Stimulated activated CD4-positive, alpha-beta T cell treated with anti-CD3 and anti-CD28 coated beads, Interleukin-4, amount 100 ng/mL, for 48 hours (primary cell): ENCODE data around the gene CCDC146.
"Not testable (repeated sequence)": the region's sequence is repeated elsewhere in the genome, so short reads cannot be mapped to it uniquely, and the experiment has no call there.

Source experiments
- DNase-seq, 2 donors: peaks; one replicate each; pipeline ENCODE4 v3.0.0-alpha.2; 2020; ENCODE audit warnings: low read depth in 2 of 2

CCDC146 gene

DNA sequence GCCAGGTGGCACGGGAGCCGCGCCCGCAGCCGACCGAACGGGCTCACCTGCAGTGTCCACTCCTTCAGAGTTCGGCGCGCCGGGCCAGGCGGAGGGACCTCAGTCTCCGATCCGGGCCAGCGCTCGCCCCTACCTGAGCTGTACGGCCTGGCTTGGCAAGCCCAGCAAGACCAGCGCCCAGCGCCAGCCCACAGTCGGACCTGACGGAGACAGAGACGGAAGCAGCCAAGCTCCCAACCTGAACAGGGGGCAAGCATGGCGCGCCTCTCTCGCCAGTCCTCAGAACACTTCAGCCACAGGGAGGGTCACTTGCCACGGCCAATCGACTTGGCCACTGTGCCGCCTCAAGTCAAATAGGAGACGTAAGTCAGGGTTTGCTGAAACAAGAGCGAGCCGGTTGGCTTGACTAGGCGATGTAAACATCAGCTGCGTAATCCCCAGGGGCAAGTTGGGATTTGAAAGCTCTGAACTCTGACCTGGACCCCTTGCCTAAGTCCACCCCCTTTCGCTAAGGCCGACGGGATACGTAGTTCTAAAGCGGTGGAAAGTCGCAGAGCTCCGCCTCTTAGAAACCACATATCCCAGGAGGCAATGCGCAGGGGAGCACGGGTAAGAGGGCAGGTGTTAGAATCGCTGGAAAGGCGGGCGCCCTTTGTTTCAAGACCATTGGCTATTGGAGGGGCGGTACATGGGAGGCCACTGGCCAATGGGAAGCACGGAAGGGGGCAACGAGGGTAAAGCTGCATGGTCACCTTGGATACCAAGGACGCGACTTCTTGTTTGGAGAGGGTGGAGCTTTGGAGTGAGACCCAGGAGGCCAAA lies at the start of gene CCDC146:
Gene CCDC146 (plus strand): TSS at position 756 of the 822 bp plus-strand sequence. CDS start 45,054 bp downstream, outside the sequence.
- peak; percentile 86 to 92 for DNase-seq

DNA sequence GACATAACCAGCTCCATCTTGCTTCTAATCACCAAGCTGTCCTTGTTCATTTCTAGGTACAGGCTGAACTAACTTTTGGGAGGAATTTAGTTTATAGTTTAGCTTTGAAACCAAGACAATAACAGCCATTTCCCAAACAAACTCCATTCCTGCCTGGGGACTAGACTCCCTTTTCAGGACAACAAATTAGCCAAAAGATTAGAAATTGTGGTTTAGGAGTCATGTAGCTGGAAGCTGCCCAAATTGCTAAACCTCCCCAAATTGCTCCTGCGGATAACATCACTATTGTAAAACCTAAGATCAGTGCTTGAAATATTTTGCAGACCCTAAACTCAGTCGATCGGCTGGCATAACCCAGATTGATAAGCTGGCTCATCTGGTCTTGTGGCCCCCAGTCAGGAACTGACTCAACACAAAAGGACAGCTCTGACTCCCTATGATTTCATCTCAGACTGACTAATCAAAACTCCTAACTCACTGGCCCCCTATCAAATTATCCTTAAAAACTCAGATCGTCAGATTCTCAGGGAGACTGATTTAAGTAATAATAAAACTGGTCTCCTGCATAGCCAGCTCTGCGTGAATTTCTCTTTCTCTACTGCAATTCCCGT lies 47.5 kb upstream of the CCDC146 start:
- DNase-seq = not testable (repeated sequence)

DNA sequence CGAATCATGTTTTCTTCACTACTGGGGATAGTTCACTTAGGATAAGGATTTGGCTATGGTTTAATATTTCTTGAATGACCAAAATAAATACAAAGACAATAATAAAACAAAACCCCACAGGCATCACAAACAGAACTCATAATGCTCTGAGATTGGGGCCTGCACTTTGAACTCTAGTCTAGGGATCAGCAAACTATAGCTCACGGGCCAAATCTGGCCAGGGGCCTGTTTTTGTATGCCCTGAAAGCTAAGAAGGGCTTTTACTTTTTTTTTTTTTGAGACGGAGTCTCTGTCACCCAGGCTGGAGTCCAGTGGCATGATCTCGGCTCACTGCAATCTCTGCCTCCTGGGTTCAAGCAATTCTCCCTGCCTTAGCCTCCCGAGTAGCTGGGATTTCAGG lies 45.4 kb upstream of the CCDC146 start:
- not testable (repeated sequence) for DNase-seq

DNA sequence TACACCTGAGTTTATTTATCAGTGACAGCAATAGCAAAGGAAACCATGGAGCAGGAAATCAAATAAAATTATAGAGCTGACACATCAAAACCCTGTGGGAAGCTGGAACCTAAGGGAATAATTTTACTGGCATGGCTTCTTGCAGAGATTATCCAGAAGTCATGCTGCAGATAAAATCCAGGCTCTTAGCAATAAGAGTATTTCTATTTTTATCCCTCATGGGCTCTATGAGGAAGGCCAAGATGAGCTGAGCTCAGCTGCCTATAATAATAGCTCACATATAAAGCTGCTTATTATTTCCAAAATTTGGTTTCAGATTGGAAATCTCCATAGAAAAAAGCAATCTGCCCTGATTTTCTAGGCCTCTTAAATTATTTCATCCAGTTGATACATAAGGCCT lies 43.3 kb upstream of the CCDC146 start:
- not testable (repeated sequence) for DNase-seq

DNA sequence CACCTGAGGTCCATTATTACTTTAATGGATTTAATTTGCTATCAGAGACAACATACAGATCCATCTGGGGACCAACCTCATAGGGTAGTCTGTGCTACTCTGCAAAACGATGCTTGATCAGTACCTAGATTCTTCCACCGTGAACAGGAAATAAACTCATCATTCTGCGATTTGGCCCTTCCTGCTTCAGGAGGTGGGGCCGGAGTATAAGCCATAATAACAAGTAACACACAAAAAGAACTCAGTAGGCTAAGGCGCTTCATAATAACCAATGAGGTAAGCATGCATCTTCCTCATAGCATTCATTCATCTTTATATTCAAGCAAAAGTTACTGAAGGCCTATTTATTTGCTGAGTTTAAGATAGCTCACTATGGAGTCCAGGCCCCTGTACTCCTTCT lies 42.8 kb upstream of the CCDC146 start:
- DNase-seq = not testable (repeated sequence)

GRCh38 chr7:77080236-77080635 lies 42.2 kb upstream of the CCDC146 start:
- not testable (repeated sequence) for DNase-seq

- DNase-seq = not testable (repeated sequence)
Measured at GRCh38 chr7:77082192-77082591, 40.2 kb upstream of the CCDC146 start.

- DNase-seq = not testable (repeated sequence)
Measured at GRCh38 chr7:77092301-77092700, 30.1 kb upstream of the CCDC146 start.

DNA sequence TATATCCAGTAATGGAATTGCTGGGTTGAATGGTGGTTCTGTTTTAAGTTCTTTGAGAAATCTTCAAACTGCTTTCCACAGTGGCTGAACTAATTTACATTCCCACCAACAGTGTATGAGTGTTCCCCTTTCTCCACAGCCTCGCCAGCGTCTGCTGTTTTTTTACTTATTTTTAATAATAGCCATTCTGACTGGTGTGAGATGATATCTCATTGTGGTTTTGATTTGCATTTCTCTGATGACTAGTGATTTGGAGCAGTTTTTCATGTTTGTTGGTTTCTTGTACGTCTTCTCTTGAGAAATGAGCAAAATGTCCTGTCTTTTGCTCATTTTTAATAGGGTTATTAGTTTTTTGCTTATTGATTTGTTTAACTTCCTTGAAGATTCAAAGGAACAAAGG lies 21.9 kb upstream of the CCDC146 start:
- not testable (repeated sequence) for DNase-seq

GRCh38 chr7:77101187-77101586 lies 21.2 kb upstream of the CCDC146 start:
- not testable (repeated sequence) for DNase-seq

DNA sequence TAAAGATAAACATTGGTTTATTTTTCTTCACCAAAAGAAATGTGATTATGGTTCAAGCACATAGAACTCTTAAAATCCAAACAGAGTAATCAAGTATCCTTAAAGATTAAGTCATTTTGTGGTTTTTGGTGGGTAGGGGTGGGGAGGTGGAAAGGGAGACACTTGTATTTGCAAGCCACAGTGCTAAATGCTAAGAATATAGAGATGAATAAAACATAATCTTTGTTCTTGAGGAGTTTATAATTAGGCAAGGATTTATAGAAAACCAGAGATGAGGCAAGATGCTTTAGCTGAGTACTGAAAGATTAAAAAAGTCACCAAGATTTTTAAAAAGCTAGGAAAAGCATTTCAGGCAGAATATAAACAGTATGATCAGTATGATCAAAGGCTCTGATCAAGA lies 19.7 kb upstream of the CCDC146 start:
- DNase-seq = not testable (repeated sequence)

DNA sequence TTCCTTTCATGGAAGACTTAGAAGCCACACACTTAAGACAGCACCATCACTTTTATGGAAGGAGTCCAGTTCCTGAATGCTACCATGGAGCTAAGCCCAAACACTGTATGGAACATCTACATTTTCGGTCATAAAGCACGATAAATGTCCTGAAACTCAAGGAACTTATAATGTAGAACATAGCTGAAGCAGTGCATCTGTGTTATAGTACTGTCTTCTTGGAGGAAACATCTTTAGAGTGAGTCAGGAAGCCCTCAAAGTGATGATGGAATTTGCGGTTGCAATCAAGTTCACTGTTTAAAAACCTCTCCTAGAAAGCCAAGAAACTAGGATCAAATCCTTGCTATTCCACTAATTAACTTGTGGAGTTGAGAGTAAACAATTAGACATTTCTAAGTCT lies 16.5 kb upstream of the CCDC146 start:
- not testable (repeated sequence) for DNase-seq

GRCh38 chr7:77107659-77108058 lies 14.8 kb upstream of the CCDC146 start:
- not testable (repeated sequence) for DNase-seq

GRCh38 chr7:77108362-77108761 lies 14.1 kb upstream of the CCDC146 start:
- not testable (repeated sequence) for DNase-seq

DNA sequence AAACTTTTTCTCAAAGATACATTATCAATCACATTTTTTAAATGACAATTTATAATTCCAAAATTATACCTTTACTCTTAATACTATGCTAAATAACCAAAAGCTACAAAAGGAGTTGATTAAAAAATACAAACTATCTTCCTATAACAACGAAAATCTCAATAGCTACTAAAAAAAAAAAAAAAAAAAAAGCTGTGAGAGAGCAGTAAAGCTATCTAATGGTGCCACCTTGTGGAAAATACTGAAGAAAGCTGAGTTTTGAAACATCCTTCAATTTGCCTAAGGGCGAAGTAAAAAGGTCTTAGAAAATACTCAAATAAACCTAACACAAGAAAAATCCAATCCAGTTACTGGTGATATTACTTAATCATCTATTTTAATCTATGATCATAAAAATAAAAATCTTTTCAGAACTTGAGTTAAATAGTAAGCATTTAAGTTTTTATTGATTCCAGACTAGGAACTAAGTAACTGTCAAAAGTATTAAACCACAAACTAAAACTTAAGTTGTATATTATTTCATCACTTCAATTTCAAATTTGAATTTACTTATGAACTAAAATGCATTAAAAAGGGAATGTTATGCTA lies 9.6 kb upstream of the CCDC146 start:
- not testable (repeated sequence) for DNase-seq

GRCh38 chr7:77125486-77125885 lies 3.1 kb downstream of the CCDC146 start:
- DNase-seq = not testable (repeated sequence)

GRCh38 chr7:77127009-77127408 lies 4.6 kb downstream of the CCDC146 start:
- not testable (repeated sequence) for DNase-seq

GRCh38 chr7:77128582-77129410 lies 6.4 kb downstream of the CCDC146 start:
- not testable (repeated sequence) for DNase-seq

- DNase-seq = not testable (repeated sequence)
Measured at GRCh38 chr7:77131781-77132180, 9.4 kb downstream of the CCDC146 start.

DNA sequence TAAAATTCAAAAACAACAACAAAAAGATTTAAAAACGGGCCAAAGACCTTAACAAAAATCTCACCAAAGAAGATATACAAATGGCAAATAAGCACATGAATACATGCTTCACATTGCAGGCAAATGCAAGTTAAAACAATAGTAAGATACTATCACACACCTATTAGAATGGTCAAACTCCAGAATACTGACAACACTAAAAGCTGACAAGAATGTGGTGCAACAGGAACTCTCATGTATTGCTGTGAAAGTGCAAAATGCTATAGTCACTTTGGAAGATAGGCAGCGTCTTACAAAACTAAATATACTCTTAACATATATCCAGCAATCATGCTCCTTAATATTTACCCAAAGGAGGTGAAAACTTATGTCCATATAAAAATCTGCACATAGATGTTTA lies 16.3 kb downstream of the CCDC146 start:
- not testable (repeated sequence) for DNase-seq

GRCh38 chr7:77140291-77140690 lies 17.9 kb downstream of the CCDC146 start:
- DNase-seq = not testable (repeated sequence)

DNA sequence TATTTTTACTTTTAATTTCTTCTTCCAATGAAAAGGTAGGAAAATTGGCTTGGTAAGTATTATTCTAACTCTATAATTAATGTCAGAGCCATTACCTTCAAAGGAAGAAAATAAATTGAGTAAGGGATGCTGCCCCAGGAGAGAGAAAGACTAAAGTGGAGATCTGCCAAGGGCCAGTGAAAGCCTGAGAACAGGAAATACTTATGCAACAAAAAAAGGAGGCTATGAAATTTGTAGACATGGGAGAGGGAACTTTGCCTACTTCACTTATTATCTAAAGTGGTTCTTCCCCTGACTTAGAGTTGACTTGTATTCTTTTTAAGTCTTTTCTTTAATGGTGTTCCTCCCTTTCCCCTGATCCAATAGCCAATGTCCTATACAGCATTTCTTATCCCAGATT lies 29.8 kb downstream of the CCDC146 start:
- DNase-seq = not testable (repeated sequence)
